WTC11 (cell line): ENCODE data around the gene AK8. TPM values are rescaled to one million over a fixed set of nuclear protein-coding genes. Genes with fewer than 3 reads are reported as not detected.

Source experiments
- ATAC-seq: fragments of 200-7000 bp; cut with Tn5 transposase; 2 replicates; pipeline ENCODE4 v1.10.0; 2021; ENCODE audit warnings: mild to moderate bottlenecking, moderate library complexity
- CTCF ChIA-PET: fragments of 300-600 bp; sonication (Branson Sonifier 250); formaldehyde crosslinking; loops from one replicate; lab custom pipeline; 2021; ENCODE audit warnings: antibody characterized with exemption; lab: Charles Lee
- POLR2A ChIA-PET: fragments of 350-600 bp; sonication (Branson Sonifier 250); formaldehyde crosslinking; loops from one replicate; lab custom pipeline; 2021; ENCODE audit warnings: antibody characterized with exemption; lab: Charles Lee
- DNase-seq: peaks from one replicate; pipeline ENCODE4 v3.0.0; 2021; ENCODE audit warnings: low spot score
- H3K27ac Mint-ChIP-seq: 2 replicates; pipeline ENCODE4 v1.8.0; 2021; ENCODE audit warnings: mixed read lengths
- H3K27me3 Mint-ChIP-seq: 2 replicates; pipeline ENCODE4 v1.8.0; 2021; ENCODE audit warnings: low read depth, mild to moderate bottlenecking, moderate library complexity, mixed read lengths
- H3K36me3 Mint-ChIP-seq: 2 replicates; pipeline ENCODE4 v1.8.0; 2021; ENCODE audit warnings: mixed read lengths
- H3K4me1 Mint-ChIP-seq: 2 replicates; pipeline ENCODE4 v1.8.0; 2022; ENCODE audit warnings: mixed read lengths
- H3K4me3 Mint-ChIP-seq: 2 replicates; pipeline ENCODE4 v1.8.0; 2021; ENCODE audit warnings: mild to moderate bottlenecking, moderate library complexity, mixed read lengths
- H3K9me3 Mint-ChIP-seq: 2 replicates; pipeline ENCODE4 v1.8.0; 2021; ENCODE audit warnings: mixed read lengths
- ATF2 ChIP-seq: sonication (generic); formaldehyde crosslinking; IDR thresholded peaks from 2 replicates; pipeline ENCODE4 v1.8.1; 2022; ENCODE audit warnings: low read depth, missing genetic modification reagents, borderline replicate concordance
- CDX4 ChIP-seq: fragments of 250-450 bp; sonication (Bioruptor Pico); IDR thresholded peaks from 2 replicates; pipeline ENCODE4 v1.9.0; 2021; ENCODE audit warnings: moderate library complexity, mild to moderate bottlenecking, inconsistent platforms, borderline replicate concordance
- CREM ChIP-seq: sonication (generic); formaldehyde crosslinking; IDR thresholded peaks from 2 replicates; pipeline ENCODE4 v1.8.1; 2022; ENCODE audit warnings: mild to moderate bottlenecking, missing genetic modification reagents, moderate library complexity
- CTCF ChIP-seq: fragments of 200-600 bp; IDR thresholded peaks from 2 replicates; pipeline ENCODE4 v1.8.0; 2022; ENCODE audit warnings: antibody characterized with exemption
- ELF4 ChIP-seq: sonication (generic); formaldehyde crosslinking; IDR thresholded peaks from 2 replicates; pipeline ENCODE4 v1.8.1; 2022; ENCODE audit warnings: low read depth, mild to moderate bottlenecking, moderate library complexity, missing genetic modification reagents
- ERG ChIP-seq: fragments of 250-450 bp; sonication (Bioruptor Pico); IDR thresholded peaks from 2 replicates; pipeline ENCODE4 v1.8.0; 2021; ENCODE audit warnings: mild to moderate bottlenecking
- FOXP1 ChIP-seq: sonication (generic); formaldehyde crosslinking; IDR thresholded peaks from 2 replicates; pipeline ENCODE4 v1.8.0; 2022; ENCODE audit warnings: missing genetic modification reagents, mild to moderate bottlenecking, moderate library complexity, borderline replicate concordance
- HMGXB4 ChIP-seq: sonication (generic); formaldehyde crosslinking; IDR thresholded peaks from 2 replicates; pipeline ENCODE4 v1.8.1; 2023; ENCODE audit warnings: mild to moderate bottlenecking, moderate library complexity, missing genetic modification reagents
- IRF1 ChIP-seq: sonication (generic); formaldehyde crosslinking; IDR thresholded peaks from 2 replicates; pipeline ENCODE4 v1.8.0; 2023; ENCODE audit warnings: missing genetic modification reagents
- MYBL2 ChIP-seq: sonication (generic); formaldehyde crosslinking; IDR thresholded peaks from 2 replicates; pipeline ENCODE4 v1.8.1; 2023; ENCODE audit warnings: mild to moderate bottlenecking, moderate library complexity, missing genetic modification reagents
- NFE2L1 ChIP-seq: sonication (generic); formaldehyde crosslinking; IDR thresholded peaks from 2 replicates; pipeline ENCODE4 v1.8.1; 2023; ENCODE audit warnings: missing genetic modification reagents
- NR2C2 ChIP-seq: sonication (generic); formaldehyde crosslinking; IDR thresholded peaks from 2 replicates; pipeline ENCODE4 v1.8.0; 2022; ENCODE audit warnings: mild to moderate bottlenecking, missing genetic modification reagents
- NR3C1 ChIP-seq: sonication (generic); formaldehyde crosslinking; conservative IDR thresholded peaks from 2 replicates; pipeline ENCODE4 v1.8.1; 2023; ENCODE audit warnings: low read depth, mild to moderate bottlenecking, missing genetic modification reagents
- SOX15 ChIP-seq: fragments of 250-450 bp; sonication (Bioruptor Pico); IDR thresholded peaks from 2 replicates; pipeline ENCODE4 v1.9.0; 2021; ENCODE audit warnings: mild to moderate bottlenecking
- SP1 ChIP-seq: sonication (generic); formaldehyde crosslinking; conservative IDR thresholded peaks from 2 replicates; pipeline ENCODE4 v1.8.1; 2022; ENCODE audit warnings: missing genetic modification reagents
- TEAD1 ChIP-seq: sonication (generic); formaldehyde crosslinking; IDR thresholded peaks from 2 replicates; pipeline ENCODE4 v1.8.0; 2022; ENCODE audit warnings: mild to moderate bottlenecking, missing genetic modification reagents
- ZMAT4 ChIP-seq: fragments of 250-450 bp; sonication (Bioruptor Pico); IDR thresholded peaks from 2 replicates; pipeline ENCODE4 v1.9.0; 2021; ENCODE audit warnings: mild to moderate bottlenecking
- ZNF121 ChIP-seq: sonication (generic); formaldehyde crosslinking; IDR thresholded peaks from 2 replicates; pipeline ENCODE4 v1.8.0; 2023; ENCODE audit warnings: missing genetic modification reagents
- ZNF263 ChIP-seq: sonication (generic); formaldehyde crosslinking; IDR thresholded peaks from 2 replicates; pipeline ENCODE4 v1.8.1; 2022; ENCODE audit warnings: low read depth, mild to moderate bottlenecking, moderate library complexity, missing genetic modification reagents
- ZNF317 ChIP-seq: sonication (generic); formaldehyde crosslinking; IDR thresholded peaks from 2 replicates; pipeline ENCODE4 v1.8.1; 2023; ENCODE audit warnings: low read depth, mild to moderate bottlenecking, moderate library complexity, missing genetic modification reagents, borderline replicate concordance
- ZNF512 ChIP-seq: sonication (generic); formaldehyde crosslinking; IDR thresholded peaks from 2 replicates; pipeline ENCODE4 v1.8.1; 2022; ENCODE audit warnings: missing genetic modification reagents, borderline replicate concordance
- ZSCAN18 ChIP-seq: fragments of 250-450 bp; sonication (Bioruptor Pico); IDR thresholded peaks from 2 replicates; pipeline ENCODE4 v2.1.2; 2022; ENCODE audit warnings: mild to moderate bottlenecking, moderate library complexity
- total RNA-seq: library from RNA; stranded (reverse); gene quantifications from 3 replicates; pipeline ENCODE4 v1.2.3, GENCODE V29; 2021

The AK8 gene
- total RNA-seq, 1 experiment from 2014 or later, result 0.48 TPM

GRCh38 chr9:132712753-132713152 is 165.3 kb downstream of the AK8 start:
- peaks cover 6% of the 10 kb centered on the region; the same call in 1 of the 2 replicates for H3K27me3 Mint-ChIP-seq
- no peaks in the 10 kb centered on the region for H3K4me1 Mint-ChIP-seq
- ChIA-PET CTCF (interaction anchor here (0.6 to 1.1 kb wide), 2 partner anchors 99 to 477 kb away, joined by 3 to 4 read pairs; no protein-coding TSS in a partner anchor), POLR2A (no interaction called here)
- H3K9me3 Mint-ChIP-seq, result peaks cover 7% of the 10 kb centered on the region
- no peaks in the 10 kb centered on the region for H3K36me3 Mint-ChIP-seq
- DNase-seq (no peak), ATAC-seq (no peak)
- no peak for TF ChIP-seq CREM (CRISPR knock-in tag)
- TF ChIP-seq ERG (CRISPR knock-in tag), result no peak
- TF ChIP-seq TEAD1, result no peak
- TF ChIP-seq NFE2L1 (CRISPR knock-in tag), result no peak
- no peak for TF ChIP-seq MYBL2 (CRISPR knock-in tag)
- no peak for TF ChIP-seq NR3C1
- no peak for TF ChIP-seq ZNF512
- TF ChIP-seq CDX4, result no peak
- TF ChIP-seq SOX15, result no peak
- no peak for TF ChIP-seq ELF4 (CRISPR knock-in tag)
- no peak overlapping the region for H3K27ac Mint-ChIP-seq
- H3K4me3 Mint-ChIP-seq, result no peak overlapping the region

GRCh38 chr9:132711846-132712245 is 166.2 kb downstream of the AK8 start:
- peaks cover 7% of the 10 kb centered on the region for H3K9me3 Mint-ChIP-seq
- DNase-seq (no peak), ATAC-seq (no peak)
- ChIA-PET CTCF (no interaction called here), POLR2A (no interaction called here)
- H3K36me3 Mint-ChIP-seq, result no peaks in the 10 kb centered on the region
- no peak overlapping the region for H3K27ac Mint-ChIP-seq
- no peak overlapping the region for H3K4me3 Mint-ChIP-seq
- H3K4me1 Mint-ChIP-seq, result no peaks in the 10 kb centered on the region
- H3K27me3 Mint-ChIP-seq, result peaks cover 2% of the 10 kb centered on the region; the same call in 1 of the 2 replicates
- TF ChIP-seq IRF1 (CRISPR knock-in tag) (no peak), CTCF (no peak), HMGXB4 (CRISPR knock-in tag) (no peak), ZSCAN18 (no peak), SP1 (no peak), ZMAT4 (no peak), ATF2 (CRISPR knock-in tag) (no peak), SOX15 (no peak), ZNF121 (CRISPR knock-in tag) (no peak), CDX4 (no peak), ZNF263 (CRISPR knock-in tag) (no peak), ZNF317 (CRISPR knock-in tag) (no peak), FOXP1 (CRISPR knock-in tag) (no peak), NR2C2 (CRISPR knock-in tag) (no peak)
